Measurements from ENCODE around the gene TATDN2.
"Not testable (repeated sequence)": the region's sequence is repeated elsewhere in the genome, so short reads cannot be mapped to it uniquely, and the experiment has no call there.

Gene TATDN2

DNA sequence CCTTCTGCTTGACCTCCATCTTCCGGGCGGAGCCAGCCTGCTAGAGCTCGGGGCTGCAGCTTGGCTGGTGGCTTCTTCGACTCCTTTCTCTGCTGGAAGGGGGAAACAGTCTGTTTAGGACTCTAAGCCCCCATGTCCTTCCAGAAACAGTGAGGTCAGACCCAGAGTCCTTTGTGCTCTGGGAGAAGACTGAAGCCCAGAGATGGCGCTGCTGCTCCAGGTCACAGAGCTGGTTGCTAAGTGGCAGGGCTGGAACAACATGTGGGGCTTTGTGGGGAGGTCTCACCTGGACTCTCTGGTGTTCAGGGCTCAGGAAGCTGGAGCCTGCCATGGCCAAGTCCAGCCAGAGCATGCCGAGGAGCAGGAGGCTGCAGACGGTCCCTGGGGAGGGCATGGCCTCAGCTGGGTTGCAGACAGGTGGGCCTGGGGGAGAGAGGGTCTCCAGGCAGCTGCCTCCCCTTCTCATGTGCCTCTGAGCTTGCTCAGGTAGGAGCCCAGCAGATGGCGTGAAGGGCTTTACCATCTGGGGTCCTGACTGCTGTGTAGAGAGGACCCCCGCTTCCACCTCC lies 41.6 kb downstream of the TATDN2 start:
- DNase-seq (ENCODE audit: low read depth in 2 of 2): no peak

DNA sequence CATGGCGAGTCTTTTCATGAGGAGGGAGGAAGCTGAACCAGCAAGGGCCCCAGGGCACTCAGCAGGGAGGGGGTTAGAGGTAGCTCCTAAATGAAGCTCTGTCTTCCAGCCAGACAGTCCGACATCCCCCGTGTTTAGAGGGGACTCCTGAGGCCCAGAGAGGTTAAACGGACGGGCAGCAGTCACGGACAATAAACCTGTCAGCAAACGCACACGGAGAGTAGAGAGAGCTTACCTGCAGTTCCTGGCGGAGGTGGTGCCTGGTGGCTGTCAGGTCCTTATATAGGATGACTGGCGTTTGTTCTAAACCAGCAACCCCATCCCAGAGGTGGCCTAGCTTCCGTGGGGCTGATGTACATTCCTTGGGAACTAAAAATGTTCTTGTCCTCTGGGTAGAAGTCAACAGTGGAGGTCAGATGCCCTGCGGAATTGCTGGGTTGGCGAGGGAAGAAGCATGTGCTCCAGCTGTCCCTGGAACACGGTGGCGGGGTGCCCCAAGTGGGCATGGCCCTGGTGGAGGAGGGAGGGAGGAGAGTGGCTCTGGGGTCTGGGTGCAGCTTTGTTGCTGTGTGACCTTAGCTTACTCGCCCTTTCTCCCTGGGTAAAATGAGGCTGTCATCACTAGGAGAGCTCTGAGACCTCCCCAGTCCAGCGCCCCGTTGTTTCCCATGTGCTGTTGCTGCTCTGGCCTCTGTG lies 42.4 kb downstream of the TATDN2 start:
- no peak for DNase-seq (ENCODE audit: low read depth in 2 of 2)

DNA sequence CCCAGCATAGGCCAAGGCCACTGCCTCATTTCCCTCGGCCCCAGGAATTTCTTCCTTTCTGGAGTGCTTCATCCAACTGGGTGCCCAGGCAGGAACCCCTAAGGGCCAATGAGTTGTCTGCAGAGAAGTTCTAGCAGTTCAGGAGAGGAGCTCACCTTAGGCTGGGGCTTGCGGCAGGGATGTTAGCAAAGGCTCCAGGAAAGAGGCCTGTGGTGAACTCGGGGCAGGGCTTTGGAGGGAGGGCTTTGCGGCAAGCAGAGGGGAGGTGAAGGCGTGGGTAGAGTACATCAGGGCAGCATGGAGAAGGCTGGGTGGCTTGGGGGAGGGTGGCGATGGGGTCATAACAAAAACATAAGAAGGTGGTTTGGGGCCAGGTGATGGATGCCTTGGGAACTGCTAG lies 43.4 kb downstream of the TATDN2 start:
- DNase-seq (ENCODE audit: low read depth in 2 of 2): no peak

DNA sequence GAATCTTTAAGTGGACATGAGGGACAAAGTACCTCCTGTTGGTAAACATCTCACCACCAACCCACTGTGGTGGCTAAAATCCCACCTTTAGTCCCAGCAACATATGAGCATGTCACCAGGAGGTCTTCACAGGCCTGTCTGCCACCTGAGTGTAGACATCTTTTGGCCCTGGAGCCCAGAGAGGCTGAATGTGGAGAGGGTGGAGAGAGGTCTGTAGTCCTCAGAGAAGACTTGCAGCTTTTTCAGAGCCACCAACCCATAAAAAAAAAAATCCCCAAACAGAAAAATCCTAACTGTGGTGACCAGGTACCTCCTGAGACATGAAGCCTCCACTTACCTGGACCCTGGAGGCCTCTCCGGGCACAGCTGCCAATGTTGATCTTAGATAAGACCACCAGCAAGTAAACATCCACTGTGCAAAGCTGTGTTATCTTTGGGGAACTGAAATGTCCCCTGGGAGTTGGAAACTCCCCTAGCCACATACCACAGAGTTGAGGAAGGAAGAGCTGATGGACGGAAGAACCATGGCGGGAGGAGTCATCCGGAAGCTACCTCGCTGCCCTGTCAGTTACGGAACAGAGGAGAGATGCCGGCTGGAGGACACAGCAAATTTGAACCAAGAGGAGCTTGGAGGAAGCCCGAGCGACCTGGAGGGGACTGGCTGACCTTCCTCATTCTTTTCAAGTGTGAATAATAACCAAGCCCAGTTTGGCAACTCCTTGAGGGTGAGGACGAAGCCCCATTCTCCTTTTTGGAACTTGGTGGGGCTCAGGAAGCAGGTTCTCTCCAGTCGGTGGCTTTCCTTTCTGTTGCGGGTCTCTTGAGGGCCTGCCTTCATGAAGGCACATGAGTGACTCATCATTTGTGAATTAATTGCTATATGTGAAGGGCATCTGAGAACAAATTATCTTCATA lies 44.5 kb downstream of the TATDN2 start, which contains the start of gene GHRL:
Gene GHRL (minus strand): TSS at position 443 of the 915 bp plus-strand sequence. CDS start 2,767 bp downstream, outside the sequence.
- no peak for DNase-seq (ENCODE audit: low read depth in 2 of 2)

DNA sequence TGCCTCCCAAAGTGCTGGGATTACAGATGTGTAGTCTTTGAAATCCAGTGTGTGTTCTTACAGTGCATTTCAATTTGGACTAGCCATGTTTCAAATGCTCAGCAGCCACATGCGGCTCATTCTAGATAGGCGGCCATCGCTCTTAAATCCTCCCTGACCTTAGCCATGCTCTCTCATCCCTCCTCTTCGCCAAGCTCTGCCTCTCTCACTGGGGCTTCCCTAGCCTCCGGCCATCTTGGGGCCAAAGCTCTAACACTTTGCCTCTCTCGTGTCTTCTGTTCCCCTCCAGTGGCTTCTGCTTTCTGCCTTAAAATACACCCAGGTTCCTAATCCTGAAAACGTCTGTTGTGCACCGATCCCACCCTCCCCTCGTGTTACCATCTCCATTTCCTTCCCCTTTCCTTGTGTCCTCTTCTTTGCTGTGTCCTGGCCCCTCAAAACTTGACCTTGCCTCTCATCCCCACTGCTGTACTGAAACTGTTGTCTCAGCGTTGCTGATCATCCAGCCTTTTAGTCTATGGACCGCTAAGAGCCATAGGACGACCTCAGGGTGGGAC lies 45.8 kb downstream of the TATDN2 start:
- DNase-seq (ENCODE audit: low read depth in 2 of 2): no peak

DNA sequence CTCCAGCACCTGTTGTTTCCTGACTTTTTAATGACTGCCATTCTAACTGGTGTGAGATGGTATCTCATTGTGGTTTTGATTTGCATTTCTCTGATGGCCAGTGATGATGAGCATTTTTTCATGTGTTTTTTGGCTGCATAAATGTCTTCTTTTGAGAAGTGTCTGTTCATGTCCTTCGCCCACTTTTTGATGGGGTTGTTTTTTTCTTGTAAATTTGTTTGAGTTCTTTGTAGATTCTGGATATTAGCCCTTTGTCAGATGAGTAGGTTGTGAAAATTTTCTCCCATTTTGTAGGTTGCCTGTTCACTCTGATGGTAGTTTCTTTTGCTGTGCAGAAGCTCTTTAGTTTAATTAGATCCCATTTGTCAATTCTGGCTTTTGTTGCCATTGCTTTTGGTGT lies 49.8 kb downstream of the TATDN2 start:
- not testable (repeated sequence) for DNase-seq (ENCODE audit: low read depth in 2 of 2)

DNA sequence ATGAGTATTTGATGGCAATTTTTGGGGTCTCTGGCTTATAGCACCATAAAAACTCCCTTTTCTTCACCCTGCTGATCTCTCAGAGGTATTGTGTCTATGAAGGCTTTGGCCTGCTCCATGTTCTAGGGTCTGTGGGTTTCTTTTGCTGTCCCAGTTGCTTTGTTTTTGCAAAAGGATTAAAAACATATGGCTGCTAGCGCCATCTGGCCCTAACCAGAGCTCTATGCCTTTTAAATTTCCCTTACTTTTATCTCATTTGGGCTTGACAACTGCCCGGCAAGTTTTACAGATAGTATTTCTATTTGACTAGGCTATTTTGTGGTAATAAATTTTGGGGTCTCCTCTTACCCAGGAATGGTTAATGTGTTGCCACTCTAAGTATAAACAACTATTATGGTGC lies 50.9 kb downstream of the TATDN2 start:
- no peak for DNase-seq (ENCODE audit: low read depth in 2 of 2)

DNA sequence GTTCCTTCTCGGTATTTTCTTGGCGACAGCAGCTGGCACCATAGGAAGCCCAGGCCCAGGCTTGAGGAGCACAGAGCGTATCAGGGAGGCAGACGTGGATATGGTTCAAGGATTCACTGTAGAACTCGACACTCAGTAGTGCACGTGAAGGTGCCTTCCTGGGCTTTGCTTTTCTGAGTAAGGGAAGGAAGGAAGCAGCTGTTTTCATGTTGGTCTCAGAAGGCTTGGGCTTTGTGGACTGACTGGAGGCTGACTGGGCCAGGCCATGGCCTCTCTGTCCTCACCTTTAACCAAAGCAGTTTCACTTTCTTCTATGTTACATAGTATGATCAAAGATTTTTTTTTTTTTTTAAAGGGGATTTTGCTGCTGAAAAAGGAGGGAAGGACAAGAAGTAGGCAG lies 51.4 kb downstream of the TATDN2 start:
- no peak for DNase-seq (ENCODE audit: low read depth in 2 of 2)

DNA sequence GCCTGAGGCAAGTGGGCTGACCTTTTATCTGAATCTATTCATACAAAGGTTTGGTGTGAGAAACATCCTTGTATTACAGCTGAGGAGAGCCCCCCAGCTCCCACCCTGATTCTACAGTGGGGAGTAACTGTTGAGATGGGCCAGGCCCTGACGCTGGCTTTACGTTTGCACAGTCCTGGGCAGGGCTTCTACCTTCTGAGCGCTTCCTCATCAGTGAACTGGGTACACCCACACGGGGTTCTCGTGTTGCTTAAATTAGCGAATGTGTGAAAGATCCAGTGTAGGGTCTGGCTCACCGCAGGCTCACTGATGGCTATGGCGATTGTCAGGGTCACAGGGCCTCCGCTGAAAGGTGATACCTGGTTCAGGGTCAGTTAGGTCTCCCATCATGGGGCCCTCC lies 51.8 kb downstream of the TATDN2 start:
- DNase-seq (ENCODE audit: low read depth in 2 of 2): no peak

DNA sequence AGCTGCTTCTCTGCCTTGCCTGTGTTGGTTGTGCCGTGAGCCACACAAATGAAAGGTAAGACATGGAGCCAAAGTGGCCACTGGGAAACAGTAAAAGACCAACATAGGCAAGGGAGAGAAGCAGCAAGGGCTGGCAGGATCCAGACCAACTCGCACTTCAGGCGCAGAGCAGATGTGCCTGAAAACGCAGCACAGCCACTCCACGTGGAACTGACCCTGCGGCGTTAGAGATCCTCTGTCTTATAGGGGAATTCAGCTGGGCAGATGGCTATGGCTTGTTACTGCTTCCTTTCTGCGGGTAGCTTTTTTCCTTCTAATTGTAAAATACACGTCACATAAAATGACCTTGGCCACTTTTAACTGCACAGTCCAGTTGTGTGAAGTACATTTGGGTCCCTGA lies 54.8 kb downstream of the TATDN2 start:
- DNase-seq (ENCODE audit: low read depth in 2 of 2): no peak

DNA sequence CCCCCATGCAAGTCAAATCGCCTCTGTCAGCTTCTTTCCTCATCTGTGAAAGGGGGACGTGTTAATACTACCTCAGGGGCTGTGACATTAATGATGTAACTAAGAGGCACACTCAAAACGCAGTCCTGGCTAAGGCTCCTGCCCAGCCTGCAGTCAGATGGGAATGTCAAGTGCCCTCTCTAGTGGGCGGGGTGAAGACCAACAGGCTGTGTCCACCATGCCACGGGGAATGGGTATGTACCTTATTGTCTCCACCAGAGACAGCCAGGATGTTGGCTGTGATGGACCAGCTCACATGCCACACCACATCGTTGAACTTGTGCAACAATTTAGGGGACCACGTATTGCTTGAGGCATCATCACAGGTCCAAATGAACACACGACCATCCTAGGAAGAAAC lies 55.5 kb downstream of the TATDN2 start:
- DNase-seq (ENCODE audit: low read depth in 2 of 2): no peak

DNA sequence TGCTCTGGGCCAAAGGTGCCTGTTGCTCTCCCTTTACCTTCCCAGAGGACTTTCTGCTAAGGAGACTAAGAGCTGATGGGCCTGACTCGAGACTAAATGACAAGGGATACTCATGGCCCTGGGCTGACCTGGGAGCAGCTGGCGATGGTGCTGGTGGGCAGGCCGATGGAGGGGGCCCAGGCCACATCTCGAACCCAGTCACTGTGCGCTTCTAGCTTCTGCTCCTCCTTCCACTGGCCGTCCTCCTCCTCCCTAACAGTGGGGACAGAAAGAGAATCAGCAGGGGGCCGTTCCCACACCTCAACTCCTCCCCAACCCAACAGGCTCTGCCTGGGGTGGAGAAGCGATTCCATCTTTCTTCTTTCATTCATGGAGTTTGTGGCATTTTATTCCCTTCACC lies 56.6 kb downstream of the TATDN2 start:
- DNase-seq (ENCODE audit: low read depth in 2 of 2): no peak

DNA sequence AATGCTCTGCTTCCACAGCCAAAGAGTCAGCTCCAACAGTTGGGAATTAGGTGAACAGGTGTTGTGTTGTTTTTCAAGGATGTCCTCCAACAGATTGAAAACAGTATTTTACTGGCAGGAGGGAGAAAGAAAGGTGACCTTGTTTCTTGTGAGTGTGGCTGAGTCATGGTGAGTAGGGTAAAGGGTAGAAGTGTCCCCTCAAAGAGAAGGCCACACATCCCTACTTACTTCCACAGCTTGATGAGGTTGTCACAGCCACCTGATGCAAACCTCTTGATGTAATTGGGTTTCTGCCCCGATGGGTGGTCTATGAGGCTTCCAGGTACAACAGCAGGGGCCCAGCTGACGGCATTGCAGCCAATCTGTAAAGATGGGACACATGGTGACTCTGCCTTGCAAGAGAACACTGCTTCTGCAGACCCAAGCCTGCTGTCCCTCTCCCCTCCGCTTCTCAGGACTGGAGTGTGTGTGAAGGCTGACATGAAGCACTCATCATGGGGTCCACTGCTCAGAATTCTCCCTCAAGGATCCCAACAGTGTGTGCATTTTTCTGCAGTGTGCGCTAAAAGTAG lies 57.2 kb downstream of the TATDN2 start:
- DNase-seq (ENCODE audit: low read depth in 2 of 2): no peak

DNA sequence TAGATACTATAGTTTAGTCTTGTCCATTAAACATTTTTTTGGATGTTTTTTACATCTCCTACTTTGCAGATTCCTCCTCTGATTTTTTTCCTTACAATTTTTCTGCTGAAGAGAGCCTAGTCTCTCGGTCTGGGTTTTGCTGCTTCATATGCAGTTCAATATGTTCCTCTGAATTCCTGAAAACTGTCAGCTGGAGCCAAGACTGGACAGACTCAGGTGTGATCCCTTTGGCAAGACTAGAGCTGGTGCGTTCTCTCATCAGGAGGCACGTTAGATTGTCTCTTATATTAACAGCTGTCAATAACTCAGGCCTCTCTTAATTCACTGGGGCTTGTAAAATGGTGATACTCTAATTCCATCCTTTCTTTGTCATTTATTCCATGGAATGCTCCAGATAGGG lies 57.9 kb downstream of the TATDN2 start:
- DNase-seq (ENCODE audit: low read depth in 2 of 2): no peak

DNA sequence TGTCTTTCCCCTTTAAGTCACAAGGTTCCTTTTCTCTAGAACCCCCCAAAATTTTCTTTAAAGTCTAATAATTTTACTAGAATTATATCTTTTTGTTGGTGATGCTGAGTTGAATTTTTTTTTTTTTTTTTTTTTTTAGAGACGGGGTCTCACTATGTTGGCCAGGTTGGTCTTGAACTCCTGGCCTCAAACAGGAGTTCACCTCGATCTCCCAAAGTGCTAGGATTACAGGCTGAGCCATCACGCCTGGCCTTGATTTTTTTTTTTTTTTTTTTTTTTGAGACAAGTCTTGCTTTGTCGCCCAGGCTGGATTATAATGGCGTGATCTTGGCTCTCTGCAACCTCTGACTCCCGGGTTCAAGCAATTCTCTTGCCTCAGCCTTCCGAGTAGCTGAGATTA lies 60.4 kb downstream of the TATDN2 start:
- no peak for DNase-seq (ENCODE audit: low read depth in 2 of 2)

DNA sequence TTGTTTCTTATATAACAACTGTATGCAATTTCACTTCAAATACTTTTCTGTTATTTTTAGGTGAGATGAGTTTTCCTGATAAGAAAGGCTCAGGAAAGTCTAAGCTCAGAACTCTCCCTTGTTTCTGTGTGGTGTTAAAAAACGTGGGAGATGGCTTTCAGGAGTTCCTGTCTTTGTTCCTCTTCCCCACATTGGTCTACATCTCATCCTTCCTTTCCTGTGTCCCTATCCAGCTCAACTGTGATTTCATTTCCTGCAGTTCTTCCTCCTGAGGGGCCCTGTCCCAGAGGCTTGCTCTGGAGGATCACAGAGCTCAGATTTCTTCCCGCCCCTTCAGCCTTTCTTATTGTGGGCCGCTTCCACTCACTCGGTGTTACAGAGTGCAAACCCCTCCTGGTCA lies 61.5 kb downstream of the TATDN2 start:
- no peak for DNase-seq (ENCODE audit: low read depth in 2 of 2)

DNA sequence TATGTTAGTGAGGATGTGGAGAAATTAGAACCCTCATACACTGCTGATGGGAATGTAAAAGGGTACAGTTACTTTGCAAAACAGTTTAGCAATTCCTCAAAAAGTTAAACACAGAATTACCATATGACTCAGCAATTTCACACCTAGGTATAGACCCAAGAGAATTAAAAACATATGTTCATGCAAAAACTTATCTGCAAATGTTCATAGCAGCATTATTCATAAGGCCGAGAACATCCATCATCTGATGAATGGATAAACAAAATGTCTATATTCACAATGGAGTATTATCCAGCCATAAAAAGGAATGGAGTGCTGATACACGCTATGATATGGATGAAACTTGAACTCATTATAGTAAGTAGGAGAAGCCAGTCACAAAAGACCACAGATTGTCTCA lies 62.3 kb downstream of the TATDN2 start:
- no peak for DNase-seq (ENCODE audit: low read depth in 2 of 2)

DNA sequence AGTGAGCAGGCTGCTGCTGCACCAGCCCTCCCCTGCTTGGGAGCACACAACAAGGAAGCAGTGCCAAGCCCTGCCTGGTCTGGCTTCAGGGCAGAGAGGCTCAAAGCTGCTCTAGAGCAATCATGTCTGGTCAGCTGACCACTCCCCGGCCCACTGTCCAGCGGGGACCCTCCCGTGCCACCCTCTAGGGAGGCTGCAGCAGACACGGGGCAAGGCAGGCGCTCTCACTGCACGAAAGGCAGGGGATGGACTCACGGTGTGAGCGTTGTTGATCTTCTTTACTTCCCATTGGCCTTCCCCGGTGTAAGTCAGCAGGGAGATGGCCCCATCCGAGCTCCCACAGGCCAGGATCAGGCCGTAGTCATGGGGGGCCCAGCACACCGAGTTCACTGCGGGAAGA lies 63.5 kb downstream of the TATDN2 start:
- no peak for DNase-seq (ENCODE audit: low read depth in 2 of 2)

DNA sequence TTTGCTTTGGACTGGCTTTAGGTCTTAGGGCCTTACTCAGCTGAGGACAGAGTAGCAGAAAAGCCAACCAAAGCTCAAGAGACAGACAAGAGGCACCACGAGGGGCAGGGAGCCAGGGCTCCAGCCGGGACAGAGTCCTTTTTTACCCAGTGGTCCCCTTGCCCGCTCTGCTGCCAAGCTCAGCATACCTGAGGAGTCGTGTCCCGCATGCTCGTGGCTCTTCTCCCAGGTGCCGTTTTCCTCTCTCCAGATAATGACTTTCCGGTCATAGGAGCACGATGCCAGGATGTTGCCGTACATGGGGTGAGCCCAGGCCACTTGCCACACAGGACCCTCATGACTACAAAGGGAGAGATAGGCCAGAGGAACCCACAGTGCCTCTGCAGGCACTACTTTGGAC lies 64.1 kb downstream of the TATDN2 start:
- DNase-seq (ENCODE audit: low read depth in 2 of 2): no peak

DNA sequence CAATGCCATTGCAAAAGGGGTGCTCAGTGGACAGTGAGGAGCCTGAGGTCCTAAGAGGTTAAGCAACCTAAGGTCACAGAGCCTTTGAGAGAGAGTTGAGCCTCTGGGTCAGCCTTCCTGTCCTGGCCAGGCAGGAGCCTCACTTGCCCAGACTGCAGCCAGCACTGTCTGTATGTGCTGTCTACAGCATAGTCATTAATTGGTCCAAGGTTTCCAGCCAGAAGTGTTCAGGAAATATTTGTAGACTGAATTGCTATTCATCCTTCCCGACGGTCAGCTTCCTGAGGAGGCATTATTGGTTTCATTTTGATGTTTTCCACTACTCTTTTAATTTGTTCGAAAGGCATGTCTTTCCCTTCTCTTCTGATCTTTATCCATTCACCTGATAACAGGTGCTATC lies 64.6 kb downstream of the TATDN2 start:
- DNase-seq (ENCODE audit: low read depth in 2 of 2): no peak

DNA sequence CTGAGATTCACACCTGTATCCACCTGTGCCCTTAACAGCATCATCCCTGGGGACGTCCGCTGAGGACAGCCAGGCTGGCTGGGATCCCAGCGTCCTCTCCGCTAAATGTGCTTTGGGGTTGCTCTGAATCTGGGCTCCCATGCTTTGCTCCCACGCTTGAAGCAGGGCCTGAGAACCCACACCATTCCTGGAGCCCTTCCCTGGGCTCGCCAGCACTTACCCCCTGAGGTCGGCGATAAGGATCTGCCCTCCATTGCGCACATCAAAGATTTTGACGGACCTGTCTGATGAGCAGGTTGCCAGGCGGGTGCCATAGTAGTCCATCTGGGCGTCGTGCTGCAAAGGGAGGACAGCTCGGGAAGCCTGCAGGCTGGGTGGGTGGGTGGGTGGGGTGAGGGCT lies 66.8 kb downstream of the TATDN2 start:
- DNase-seq (ENCODE audit: low read depth in 2 of 2): no peak

DNA sequence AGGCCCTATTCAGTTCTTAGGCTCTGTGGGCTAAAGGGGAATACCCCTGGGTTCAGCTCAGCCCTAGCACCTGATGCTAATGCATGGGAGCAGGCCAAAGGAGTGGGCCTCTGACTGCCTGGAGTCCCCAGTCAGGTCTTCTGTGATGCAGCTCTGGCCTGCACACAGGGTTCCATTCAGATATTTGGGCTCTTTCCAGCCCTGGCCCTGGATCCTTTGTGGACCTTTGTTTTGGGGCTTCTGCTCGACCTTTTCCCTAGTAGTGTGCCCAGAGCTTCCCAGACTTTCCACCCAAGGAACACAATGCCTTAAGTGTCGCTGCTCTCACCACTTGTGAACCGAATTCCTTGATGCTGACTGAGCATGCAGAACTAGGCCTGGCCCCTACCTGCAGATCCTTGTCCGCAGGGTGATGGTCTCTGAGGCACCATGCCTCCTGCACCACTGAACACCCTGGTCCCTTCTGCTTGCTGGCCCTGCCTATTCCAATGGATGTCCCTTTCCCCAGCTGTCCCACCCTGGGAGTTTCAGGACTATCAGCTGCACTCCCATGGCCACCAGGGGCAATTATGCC lies 67.6 kb downstream of the TATDN2 start:
- DNase-seq (ENCODE audit: low read depth in 2 of 2): no peak

Data from stimulated activated CD8-positive, alpha-beta memory T cell treated with anti-CD3 and anti-CD28 coated beads, Interleukin-7, amount 100 ng/mL, for 1 hour (primary cell).